SK-N-SH (cell line): ENCODE data around the gene EPHA6. TPM values are rescaled to one million over a fixed set of nuclear protein-coding genes. Genes with fewer than 3 reads are reported as not detected.

Experiments
- CTCF ChIA-PET: fragments of 300-600, 350-600 bp; formaldehyde crosslinking; extraction: SDS; loops from one replicate; lab custom pipeline; 2021; lab: Yijun Ruan, JAX
- POLR2A ChIA-PET: fragments of 350-600 bp; sonication (Branson Sonifier 250); formaldehyde crosslinking; extraction: SDS; loops from one replicate; lab custom pipeline; 2020; ENCODE audit warnings: antibody characterized with exemption, inconsistent platforms; lab: Yijun Ruan, JAX
- DNase-seq: peaks from one replicate; pipeline ENCODE4 v3.0.0; 2012
- H2AFZ ChIP-seq: fragments of 200-600 bp; sonication (generic); 2 replicates; pipeline ENCODE4 v1.8.1; 2016; ENCODE audit warnings: antibody characterized with exemption, mild to moderate bottlenecking, low read depth
- H3F3A ChIP-seq: fragments of 200-600 bp; sonication (generic); replicated peaks from 2 replicates; pipeline ENCODE3; 2016; ENCODE audit warnings: antibody characterized with exemption, mild to moderate bottlenecking; ENCODE audit not compliant: insufficient read depth
- H3K27ac ChIP-seq, 2 experiments: fragments of 200-500 bp in 1 of 2; fragments of 200-600 bp in 1 of 2; sonication (Bioruptor generic) in 1 of 2; sonication (generic), shearing (Covaris generic) in 1 of 2; 2 replicates each; pipeline versions ENCODE4 v1.5.1 to v1.6.1; 2014 to 2016; ENCODE audit warnings: low read depth in 2 of 2, inconsistent platforms in 1 of 2, low read length in 1 of 2, mild to moderate bottlenecking in 1 of 2, mixed read lengths in 1 of 2
- H3K27me3 ChIP-seq: fragments of 200-600 bp; sonication (generic), shearing (Covaris generic); 2 replicates; pipeline ENCODE4 v1.6.1; 2016; ENCODE audit warnings: mixed run types; ENCODE audit not compliant: insufficient read depth
- H3K36me3 ChIP-seq, 2 experiments: fragments of 200-500 bp in 1 of 2; fragments of 200-600 bp in 1 of 2; sonication (Bioruptor generic) in 1 of 2; sonication (generic) in 1 of 2; replicated peaks in 1 of 2; 2 replicates each; pipeline versions ENCODE3 to v1.5.1; 2014 to 2016; ENCODE audit warnings: low read length in 1 of 2, mild to moderate bottlenecking in 1 of 2; ENCODE audit not compliant: insufficient read depth in 2 of 2, control insufficient read depth in 1 of 2
- H3K4me1 ChIP-seq, 2 experiments: fragments of 200-500 bp in 1 of 2; fragments of 200-600 bp in 1 of 2; sonication (Bioruptor generic) in 1 of 2; sonication (generic), shearing (Covaris generic) in 1 of 2; 2 replicates each; pipeline versions ENCODE4 v1.5.1 to v1.6.1; 2014 to 2016; ENCODE audit warnings: low read depth in 1 of 2, low read length in 1 of 2, mixed run types in 1 of 2; ENCODE audit not compliant: insufficient read depth in 2 of 2, control insufficient read depth in 1 of 2
- H3K4me2 ChIP-seq: fragments of 200-600 bp; sonication (generic), shearing (Covaris generic); 2 replicates; pipeline ENCODE4 v1.6.1; 2017; ENCODE audit warnings: mixed run types
- H3K4me3 ChIP-seq, 2 experiments: fragments of 200-500 bp in 1 of 2; fragments of 200-600 bp in 1 of 2; sonication (Bioruptor generic) in 1 of 2; sonication (generic), shearing (Covaris generic) in 1 of 2; 2 replicates each; pipeline versions ENCODE4 v1.5.1 to v1.8.1; 2014 to 2016; ENCODE audit warnings: low read depth in 2 of 2, inconsistent platforms in 1 of 2, low read length in 1 of 2, mild to moderate bottlenecking in 1 of 2, mixed read lengths in 1 of 2, moderate library complexity in 1 of 2
- H3K79me2 ChIP-seq: fragments of 200-600 bp; sonication (generic); 2 replicates; pipeline ENCODE4 v1.8.1; 2017; ENCODE audit warnings: mild to moderate bottlenecking; ENCODE audit not compliant: insufficient read depth
- H3K9ac ChIP-seq: fragments of 200-600 bp; sonication (generic); 2 replicates; pipeline ENCODE4 v1.6.1; 2017; ENCODE audit warnings: mixed run types
- H3K9me2 ChIP-seq: fragments of 200-600 bp; sonication (generic); 2 replicates; pipeline ENCODE4 v1.6.1; 2017; ENCODE audit warnings: mixed run types
- H3K9me3 ChIP-seq: fragments of 200-600 bp; sonication (generic); 2 replicates; pipeline ENCODE4 v1.6.1; 2017; ENCODE audit warnings: mixed run types, mild to moderate bottlenecking, moderate library complexity
- H4K20me1 ChIP-seq: fragments of 200-600 bp; sonication (generic); 2 replicates; pipeline ENCODE4 v1.6.1; 2017; ENCODE audit warnings: mild to moderate bottlenecking, mixed run types; ENCODE audit not compliant: insufficient read depth
- CHD2 ChIP-seq: fragments of 150-350 bp; IDR thresholded peaks from 2 replicates; pipeline ENCODE4 v1.6.1; 2018; ENCODE audit warnings: low read length; ENCODE audit not compliant: partially characterized antibody
- EP300 ChIP-seq, 2 experiments: IDR thresholded peaks; 2 replicates each; pipeline versions ENCODE4 v1.4.0 to v1.6.1; 2012; ENCODE audit warnings: borderline replicate concordance in 1 of 2, low read depth in 1 of 2, low read length in 1 of 2
- FOXJ3 ChIP-seq: sonication (generic); formaldehyde crosslinking; IDR thresholded peaks from 2 replicates; pipeline ENCODE4 v1.5.1; 2020; ENCODE audit warnings: mild to moderate bottlenecking, missing genetic modification reagents
- MAX ChIP-seq: IDR thresholded peaks from 2 replicates; pipeline ENCODE4 v1.4.0; 2012; ENCODE audit warnings: low read depth
- NFIC ChIP-seq: IDR thresholded peaks from 2 replicates; pipeline ENCODE4 v1.4.0; 2012; ENCODE audit warnings: borderline replicate concordance
- PBX3 ChIP-seq: IDR thresholded peaks from 2 replicates; pipeline ENCODE4; 2012
- RXRA ChIP-seq: IDR thresholded peaks from 2 replicates; pipeline ENCODE4 v1.4.0; 2012; ENCODE audit warnings: low read depth, mild to moderate bottlenecking, borderline replicate concordance
- TAF1 ChIP-seq: IDR thresholded peaks from 2 replicates; pipeline ENCODE4 v1.6.1; 2012; ENCODE audit warnings: low read depth, mild to moderate bottlenecking, low read length, moderate library complexity, borderline replicate concordance
- USF2 ChIP-seq: fragments of 150-350 bp; IDR thresholded peaks from 2 replicates; pipeline ENCODE4 v1.6.1; 2017; ENCODE audit warnings: antibody characterized with exemption, low read length, low read depth, borderline replicate concordance
- ZBTB33 ChIP-seq: IDR thresholded peaks from 2 replicates; pipeline ENCODE4 v1.4.0; 2012; ENCODE audit warnings: low read depth, borderline replicate concordance
- WGBS: methylation state at CpG from one replicate; pipeline ENCODE4 v1.1.6; 2017; ENCODE audit warnings: low lambda C conversion rate; 5-methylcytosine and 5-hydroxymethylcytosine counted together
- polyA plus RNA-seq, 3 experiments: library from polyadenylated mRNA; depleted of rRNA; stranded (reverse); fragments of >200 nt; gene quantifications; 2 replicates each; pipeline ENCODE4 v1.2.3, GENCODE V29; 2012

The EPHA6 gene
- polyA plus RNA-seq, 1 of the 3 experiments (the other 2 are of a cell fraction): not detected

- no peaks in the 10 kb centered on the region for H3K9me3 ChIP-seq
- H3K9me2 ChIP-seq: no peaks in the 10 kb centered on the region
- H3K27ac ChIP-seq: no peak overlapping the region
- no peaks in the 10 kb centered on the region for H3F3A ChIP-seq
- no peak for DNase-seq
- ChIA-PET CTCF (no interaction called here), POLR2A (no interaction called here)
- no peak overlapping the region for H3K4me3 ChIP-seq
- no peaks in the 10 kb centered on the region; a peak in 1 of 4 replicates for H3K4me1 ChIP-seq
- no peak overlapping the region for H3K4me2 ChIP-seq
- no peaks in the 10 kb centered on the region for H3K79me2 ChIP-seq
- H3K36me3 ChIP-seq: no peaks in the 10 kb centered on the region
- no peaks in the 10 kb centered on the region for H4K20me1 ChIP-seq
- TF ChIP-seq PBX3 (no peak), NFIC (no peak), USF2 (no peak), CHD2 (no peak)
- TF ChIP-seq, all 33 proteins: peak for 0
- H3K27me3 ChIP-seq: no peaks in the 10 kb centered on the region
- WGBS: 72% methylated on average over 23 of the region's 26 CpGs
- H3K9ac ChIP-seq: no peak overlapping the region
- H2AFZ ChIP-seq: no peak overlapping the region
Observed at GRCh38 chr3:97481416-97481815, 667.0 kb downstream of the EPHA6 start.

GRCh38 chr3:97485206-97485605 lies 670.8 kb downstream of the EPHA6 start:
- H3K4me1 ChIP-seq: no peaks in the 10 kb centered on the region; a peak in 2 of 4 replicates
- CTCF ChIA-PET: no interaction called here
- TF ChIP-seq PBX3 (no peak), EP300 (IDR thresholded peaks at IDR 0.05; ENCODE audit: borderline replicate concordance in 1 of 2, low read depth in 1 of 2, low read length in 1 of 2) (no peak), MAX (no peak), ZBTB33 (no peak), RXRA (no peak), TAF1 (no peak), FOXJ3 (no peak)
- H3K4me3 ChIP-seq: no peak overlapping the region
- no peak for DNase-seq
- no peaks in the 10 kb centered on the region for H3K36me3 ChIP-seq
- no peaks in the 10 kb centered on the region for H4K20me1 ChIP-seq
- no peak overlapping the region for H3K4me2 ChIP-seq
- POLR2A ChIA-PET: no interaction called here
- no peaks in the 10 kb centered on the region for H3K79me2 ChIP-seq
- no peaks in the 10 kb centered on the region for H3K9me2 ChIP-seq
- H3F3A ChIP-seq: no peaks in the 10 kb centered on the region
- no peak overlapping the region for H3K27ac ChIP-seq
- WGBS: 17% methylated on average over 3 of the region's 3 CpGs
- no peak overlapping the region for H3K9ac ChIP-seq
- H3K27me3 ChIP-seq: no peaks in the 10 kb centered on the region
- H2AFZ ChIP-seq: no peak overlapping the region
- no peaks in the 10 kb centered on the region for H3K9me3 ChIP-seq
